CD4-positive, CD25-positive, alpha-beta regulatory T cell (primary cell): ENCODE data around the gene ZNF627. TPM values are rescaled to one million over a fixed set of nuclear protein-coding genes. Genes with fewer than 3 reads are reported as not detected.
"Not testable (repeated sequence)": the region's sequence is repeated elsewhere in the genome, so short reads cannot be mapped to it uniquely, and the experiment has no call there.

Experiments
- ATAC-seq, 2 donors: fragments of 150-1000 bp; cut with Tn5 transposase; one replicate each; pipeline ENCODE4 v1.10.0; 2021; ENCODE audit warnings: low read depth in 2 of 2, moderate number of reproducible peaks in 2 of 2, moderate library complexity in 1 of 2
- DNase-seq, 3 donors: peaks; one replicate each; pipeline versions ENCODE4 v3.0.0 to v3.0.0-alpha.2; 2012 to 2022; ENCODE audit warnings: mixed read lengths in 1 of 3
- H3K27ac ChIP-seq: one replicate; pipeline ENCODE4 v1.7.0; 2013; ENCODE audit warnings: mild to moderate bottlenecking, low read length; ENCODE audit not compliant: insufficient read depth, poor library complexity, severe bottlenecking
- H3K27me3 ChIP-seq: one replicate; pipeline ENCODE4 v1.7.0; 2013; ENCODE audit warnings: low read length; ENCODE audit not compliant: control insufficient read depth, insufficient read depth
- H3K36me3 ChIP-seq: one replicate; pipeline ENCODE4 v1.7.0; 2013; ENCODE audit warnings: mild to moderate bottlenecking, low read length, moderate library complexity; ENCODE audit not compliant: control insufficient read depth, insufficient read depth
- H3K4me1 ChIP-seq: 2 replicates; pipeline ENCODE4 v1.7.0; 2013; ENCODE audit warnings: mild to moderate bottlenecking, low read length; ENCODE audit not compliant: insufficient read depth, control insufficient read depth, poor library complexity, severe bottlenecking
- H3K4me3 ChIP-seq: one replicate; pipeline ENCODE4 v1.7.0; 2013; ENCODE audit warnings: low read depth, mild to moderate bottlenecking, low read length, moderate library complexity
- H3K9me3 ChIP-seq, 2 experiments: 1 replicate in 1 of 2; 2 replicates in 1 of 2; pipeline ENCODE4 v1.7.0; 2013; ENCODE audit warnings: low read length in 2 of 2, mild to moderate bottlenecking in 1 of 2, moderate library complexity in 1 of 2; ENCODE audit not compliant: control insufficient read depth in 2 of 2
- H3K27ac Mint-ChIP-seq, 3 donors: one replicate each; pipeline ENCODE4 v1.8.0; 2020 to 2022; ENCODE audit warnings: mild to moderate bottlenecking in 3 of 3, mixed read lengths in 3 of 3, moderate library complexity in 2 of 3
- H3K27me3 Mint-ChIP-seq: one replicate; pipeline ENCODE4 v1.8.0; 2022; ENCODE audit warnings: mild to moderate bottlenecking, mixed read lengths
- H3K36me3 Mint-ChIP-seq: one replicate; pipeline ENCODE4 v1.8.0; 2020; ENCODE audit warnings: mixed read lengths
- H3K4me1 Mint-ChIP-seq, 4 donors: one replicate each; pipeline ENCODE4 v1.8.0; 2020 to 2022; ENCODE audit warnings: mixed read lengths in 4 of 4, mild to moderate bottlenecking in 1 of 4
- H3K4me3 Mint-ChIP-seq, 4 donors: one replicate each; pipeline ENCODE4 v1.8.0; 2020 to 2022; ENCODE audit warnings: mild to moderate bottlenecking in 4 of 4, mixed read lengths in 4 of 4, moderate library complexity in 3 of 4
- H3K9me3 Mint-ChIP-seq, 7 donors: one replicate each; pipeline ENCODE4 v1.8.0; 2020 to 2022; ENCODE audit warnings: mixed read lengths in 7 of 7, mild to moderate bottlenecking in 3 of 7, moderate library complexity in 2 of 7
- polyA plus RNA-seq, 4 donors: library from polyadenylated mRNA; unstranded; fragments of 300-500 nt; fragmentation: Illumina TruSeq; gene quantifications; one replicate each; pipeline ENCODE4 v1.2.3, GENCODE V29; 2021
- total RNA-seq: library from RNA; stranded (reverse); gene quantifications from one replicate; pipeline ENCODE4 v1.2.3, GENCODE V29; 2022

The ZNF627 gene
- total and polyA plus RNA-seq, 5 donors from 2014 or later = 6.4 to 14.3 (median 10.6) TPM

DNA sequence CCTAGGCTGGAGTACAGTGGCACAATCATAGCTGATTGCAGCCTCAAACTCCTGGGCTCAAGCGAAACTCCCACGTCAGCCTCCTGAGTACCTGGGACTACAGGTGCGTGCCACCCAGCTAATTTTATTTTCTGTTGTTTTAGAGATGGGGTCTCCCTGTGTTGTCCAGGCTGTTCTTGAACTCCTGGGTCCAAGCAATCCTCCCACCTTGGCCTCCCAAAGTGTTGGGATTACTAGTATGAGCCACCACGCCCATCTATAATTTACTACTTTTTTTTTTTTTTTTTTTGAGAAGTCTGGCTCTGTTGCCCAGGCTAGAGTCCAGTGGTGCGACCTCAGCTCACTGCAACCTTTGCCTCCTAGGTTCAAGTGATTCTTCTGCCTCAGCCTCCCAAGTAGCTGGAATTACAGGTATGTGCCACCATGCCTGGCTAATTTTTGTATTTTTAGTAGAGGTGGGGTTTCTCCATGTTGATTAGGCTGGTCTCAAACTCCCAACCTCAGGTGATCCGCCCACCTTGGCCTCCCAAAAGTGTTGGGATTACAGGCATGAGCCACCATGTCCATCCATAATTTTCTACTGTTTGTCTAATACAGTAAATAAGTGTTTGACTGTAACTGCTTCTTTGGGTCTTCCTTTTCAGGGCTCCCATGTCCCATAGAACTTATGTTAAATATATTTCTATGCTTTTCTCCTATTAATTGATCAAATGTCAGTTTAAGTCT lies 33.0 kb upstream of the ZNF627 start:
- not testable (repeated sequence) for H3K4me3 Mint-ChIP-seq, DNase-seq, H3K27ac Mint-ChIP-seq, H3K36me3 Mint-ChIP-seq, H3K27ac ChIP-seq, H3K27me3 Mint-ChIP-seq, H3K36me3 ChIP-seq, H3K9me3 Mint-ChIP-seq, H3K27me3 ChIP-seq, H3K9me3 ChIP-seq, ATAC-seq, H3K4me3 ChIP-seq
- peaks cover 6 to 17% (median 11%) of the 10 kb centered on the region in 4 donors for H3K4me1 Mint-ChIP-seq
- H3K4me1 ChIP-seq = peaks cover 13% of the 10 kb centered on the region

DNA sequence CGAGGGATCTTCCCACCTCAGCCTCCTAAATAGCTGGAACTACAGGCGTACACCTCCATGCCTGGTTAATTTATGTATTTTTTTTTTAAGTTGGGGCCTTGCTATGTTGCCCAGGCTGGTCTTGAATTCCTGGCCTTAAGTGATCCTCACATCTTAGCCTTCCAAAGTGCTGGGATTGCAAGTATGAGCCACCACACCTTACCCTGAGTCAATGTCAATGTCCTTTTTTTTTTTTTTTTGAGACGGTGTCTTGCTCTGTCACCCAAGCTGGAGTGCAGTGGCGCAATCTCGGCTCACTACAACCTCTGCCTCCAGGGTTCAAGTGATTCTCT lies 31.7 kb upstream of the ZNF627 start:
- not testable (repeated sequence) for H3K27ac ChIP-seq, H3K4me1 ChIP-seq, H3K27ac Mint-ChIP-seq, ATAC-seq, H3K36me3 ChIP-seq, H3K4me1 Mint-ChIP-seq, H3K9me3 Mint-ChIP-seq, H3K27me3 ChIP-seq, DNase-seq, H3K36me3 Mint-ChIP-seq, H3K27me3 Mint-ChIP-seq, H3K4me3 Mint-ChIP-seq, H3K9me3 ChIP-seq, H3K4me3 ChIP-seq

DNA sequence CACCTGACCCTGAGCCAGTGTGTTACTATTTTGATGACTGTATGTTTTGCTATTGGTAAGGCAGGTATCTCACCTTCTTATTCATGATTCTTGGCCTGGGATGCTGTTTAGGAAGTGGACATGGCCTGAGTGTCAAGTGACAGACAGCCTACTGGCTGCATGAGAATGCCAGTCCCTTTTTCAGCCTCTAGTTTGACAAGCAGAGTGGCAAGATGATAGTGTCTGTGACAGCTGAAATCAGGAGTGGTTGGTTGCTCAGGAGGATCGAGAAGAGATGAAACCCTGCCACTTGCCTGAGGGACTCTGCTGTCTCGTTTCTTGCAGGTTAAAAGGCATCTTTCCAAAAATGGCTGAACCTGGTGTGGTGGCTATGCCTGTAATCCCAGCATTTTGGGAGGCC lies 31.1 kb upstream of the ZNF627 start:
- Mint-ChIP-seq H3K36me3 (peaks cover 3% of the 10 kb centered on the region), H3K27ac (no peak overlapping the region), H3K4me3 (no peak overlapping the region), H3K4me1 (peaks cover 0 to 5% (median 1%) of the 10 kb centered on the region in 4 donors), H3K9me3 (no peaks in the 10 kb centered on the region), H3K27me3 (no peaks in the 10 kb centered on the region)
- Histone ChIP-seq H3K27me3 (no peaks in the 10 kb centered on the region), H3K9me3 (no peaks in the 10 kb centered on the region), H3K4me3 (no peak overlapping the region), H3K4me1 (no peaks in the 10 kb centered on the region), H3K27ac (no peak overlapping the region), H3K36me3 (no peaks in the 10 kb centered on the region)
- DNase-seq (no peak), ATAC-seq (no peak)

DNA sequence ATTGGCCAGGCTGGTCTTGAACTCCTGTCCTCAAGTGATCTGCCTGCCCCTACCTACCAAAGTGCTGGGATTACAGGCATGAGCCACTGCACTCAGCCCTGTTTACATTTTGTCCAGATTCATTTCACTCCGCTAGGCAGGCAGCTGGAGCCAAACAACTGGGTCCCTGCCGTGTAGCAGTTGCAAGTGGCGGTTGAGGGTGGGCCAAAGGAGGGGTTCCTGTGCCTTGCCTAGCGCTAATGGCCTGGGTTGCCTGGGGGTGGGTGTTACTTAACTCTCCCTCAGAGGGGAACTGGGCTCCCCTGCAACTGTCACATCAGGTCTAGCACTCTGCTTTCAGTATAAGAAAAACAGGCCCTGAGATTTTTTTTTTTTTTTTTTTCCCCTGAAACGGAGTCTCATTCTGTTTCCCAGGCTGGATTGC lies 27.2 kb upstream of the ZNF627 start:
- Mint-ChIP-seq H3K9me3 (no peaks in the 10 kb centered on the region), H3K36me3 (peaks cover 3% of the 10 kb centered on the region), H3K27ac (no peak overlapping the region), H3K27me3 (no peaks in the 10 kb centered on the region), H3K4me1 (no peaks in the 10 kb centered on the region), H3K4me3 (no peak overlapping the region)
- Histone ChIP-seq H3K9me3 (no peaks in the 10 kb centered on the region), H3K4me3 (no peak overlapping the region), H3K4me1 (no peaks in the 10 kb centered on the region), H3K27me3 (no peaks in the 10 kb centered on the region), H3K36me3 (no peaks in the 10 kb centered on the region), H3K27ac (no peak overlapping the region)
- ATAC-seq = no peak
- DNase-seq = no peak

DNA sequence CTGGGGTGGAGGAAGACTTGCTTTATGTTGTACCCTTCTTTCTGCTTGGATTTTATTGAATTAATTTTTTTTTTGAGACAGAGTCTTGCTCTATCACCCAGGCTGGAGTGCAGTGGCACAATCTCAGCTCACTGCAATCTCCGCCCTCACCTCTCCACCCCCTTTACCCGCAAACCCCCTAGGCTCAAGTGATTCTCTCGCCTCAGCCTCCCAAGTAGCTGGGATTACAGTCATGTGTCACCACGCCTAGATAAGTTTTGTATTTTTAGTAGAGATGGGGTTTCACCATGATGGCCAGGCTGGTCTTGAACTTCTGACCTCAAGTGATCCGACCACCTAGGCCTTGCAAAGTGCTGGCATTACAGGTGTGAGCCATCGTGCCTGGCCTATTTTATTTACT lies 23.9 kb upstream of the ZNF627 start:
- not testable (repeated sequence) for H3K27ac ChIP-seq, H3K27me3 ChIP-seq, H3K9me3 ChIP-seq, H3K4me3 ChIP-seq, H3K36me3 ChIP-seq, DNase-seq, ATAC-seq, H3K27ac Mint-ChIP-seq, H3K27me3 Mint-ChIP-seq, H3K4me3 Mint-ChIP-seq, H3K4me1 ChIP-seq, H3K9me3 Mint-ChIP-seq, H3K36me3 Mint-ChIP-seq
- H3K4me1 Mint-ChIP-seq = peaks cover 0 to 16% (median 9%) of the 10 kb centered on the region in 4 donors

DNA sequence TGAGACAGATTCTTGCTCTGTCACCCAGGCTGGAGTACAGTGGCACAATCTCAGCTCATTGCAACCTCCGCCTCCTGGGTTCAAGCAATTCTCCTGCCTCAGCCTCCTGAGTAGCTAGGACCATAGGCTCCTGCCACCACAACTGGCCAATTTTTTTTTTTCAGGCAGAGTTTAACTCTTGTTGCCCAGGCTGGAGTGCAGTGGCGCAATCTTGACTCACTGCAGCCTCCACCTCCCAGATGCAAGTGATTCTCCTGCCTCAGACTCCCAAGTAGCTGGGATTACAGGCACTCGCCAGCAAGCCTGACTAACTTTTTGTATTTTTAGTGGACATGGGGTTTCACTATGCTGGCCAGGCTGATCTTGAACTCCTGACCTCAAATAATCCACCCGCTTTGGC lies 23.5 kb upstream of the ZNF627 start:
- not testable (repeated sequence) for H3K27me3 Mint-ChIP-seq, H3K36me3 Mint-ChIP-seq, ATAC-seq, DNase-seq, H3K27me3 ChIP-seq, H3K4me3 Mint-ChIP-seq, H3K36me3 ChIP-seq, H3K9me3 Mint-ChIP-seq, H3K4me3 ChIP-seq, H3K27ac Mint-ChIP-seq, H3K27ac ChIP-seq, H3K9me3 ChIP-seq
- peaks cover 14% of the 10 kb centered on the region for H3K4me1 ChIP-seq
- peaks cover 0 to 18% (median 9%) of the 10 kb centered on the region in 4 donors for H3K4me1 Mint-ChIP-seq

DNA sequence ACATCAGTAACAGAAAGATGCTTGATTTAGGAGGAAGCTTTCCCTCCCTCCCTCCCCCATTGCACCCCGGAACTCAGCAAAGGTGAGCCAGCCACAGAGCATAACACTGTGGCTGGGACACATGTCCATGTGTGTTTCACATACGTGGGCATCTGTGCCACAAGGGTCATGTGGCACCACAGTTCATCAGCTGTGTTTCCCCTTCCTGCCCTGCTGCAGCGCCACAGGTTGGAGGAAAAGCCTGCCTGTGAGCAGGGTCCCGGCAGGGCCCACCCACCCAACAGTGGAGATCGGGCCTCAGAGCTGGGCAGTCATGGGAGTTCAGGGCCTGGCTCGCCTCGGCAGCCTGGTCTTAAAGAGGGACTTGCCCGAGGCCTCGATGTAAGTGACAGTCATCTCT lies 22.6 kb upstream of the ZNF627 start:
- H3K27ac Mint-ChIP-seq = peak overlapping the region in 1 of 3 donors; percentile 58
- no peak overlapping the region for H3K27ac ChIP-seq

DNA sequence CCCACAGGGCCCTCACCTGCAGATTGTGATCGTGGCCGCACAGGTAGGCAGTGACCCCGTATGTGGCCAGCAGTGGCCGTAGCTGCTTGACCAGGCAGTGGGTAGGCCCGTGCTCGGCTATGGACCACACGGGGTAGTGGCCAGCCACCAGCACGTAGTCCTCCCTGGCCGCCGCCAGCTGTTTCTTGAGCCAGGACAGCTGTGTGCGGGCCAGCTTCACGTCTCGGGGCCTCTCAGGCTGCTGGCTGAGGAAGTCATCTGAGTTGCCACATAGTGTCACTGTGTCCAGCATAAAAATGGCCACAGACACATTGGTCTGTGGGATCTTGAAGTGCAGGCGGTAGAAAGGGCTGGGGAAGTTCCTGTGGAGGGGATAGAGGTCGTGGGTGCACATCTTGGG lies 21.1 kb upstream of the ZNF627 start:
- Mint-ChIP-seq H3K9me3 (no peaks in the 10 kb centered on the region), H3K27ac (no peak overlapping the region), H3K4me1 (peaks cover 0 to 32% (median 14%) of the 10 kb centered on the region in 4 donors), H3K27me3 (no peaks in the 10 kb centered on the region), H3K36me3 (peaks cover 7% of the 10 kb centered on the region), H3K4me3 (peak overlapping the region; percentile 22 to 75 (median 54))
- Histone ChIP-seq H3K4me3 (no peak overlapping the region), H3K36me3 (peaks cover 5% of the 10 kb centered on the region), H3K27ac (no peak overlapping the region), H3K27me3 (no peaks in the 10 kb centered on the region), H3K9me3 (no peaks in the 10 kb centered on the region), H3K4me1 (peaks cover 30% of the 10 kb centered on the region)
- DNase-seq (no peak), ATAC-seq (no peak)

More for the DNA sequence above, 22.6 kb upstream of the ZNF627 start:
- Mint-ChIP-seq H3K9me3 (no peaks in the 10 kb centered on the region), H3K27me3 (no peaks in the 10 kb centered on the region), H3K4me1 (peaks cover 0 to 22% (median 9%) of the 10 kb centered on the region in 4 donors), H3K4me3 (no peak overlapping the region), H3K36me3 (peaks cover 7% of the 10 kb centered on the region)
- ATAC-seq = no peak
- H3K9me3 ChIP-seq = no peaks in the 10 kb centered on the region
- peaks cover 19% of the 10 kb centered on the region for H3K4me1 ChIP-seq
- H3K27me3 ChIP-seq = no peaks in the 10 kb centered on the region
- peaks cover 5% of the 10 kb centered on the region for H3K36me3 ChIP-seq
- H3K4me3 ChIP-seq = no peak overlapping the region
- DNase-seq = peak in 1 of 3 donors; percentile 33
